BLaER1 treated with 17β-estradiol and CSF1 and Interleukin-3, amounts not matched to agents 10 nM and 100 nM (cell line): ENCODE measurements around the gene INTS11.

ENCODE experiments used
- H3K27ac ChIP-seq, 11 experiments: shearing (Covaris generic); formaldehyde crosslinking; 2 replicates each; pipeline ENCODE4 v1.8.1; 2022
- H3K27me3 ChIP-seq, 11 experiments: shearing (Covaris generic); formaldehyde crosslinking; 2 replicates each; pipeline ENCODE4 v1.8.1; 2022
- H3K36me3 ChIP-seq, 11 experiments: shearing (Covaris generic); formaldehyde crosslinking; 2 replicates each; pipeline ENCODE4 v1.8.1; 2022
- H3K4me1 ChIP-seq, 10 experiments: shearing (Covaris generic); formaldehyde crosslinking; 2 replicates each; pipeline ENCODE4 v1.8.1; 2022
- H3K4me2 ChIP-seq, 11 experiments: shearing (Covaris generic); formaldehyde crosslinking; 2 replicates each; pipeline ENCODE4 v1.8.1; 2022
- H3K4me3 ChIP-seq, 10 experiments: shearing (Covaris generic); formaldehyde crosslinking; 2 replicates each; pipeline ENCODE4 v1.8.1; 2022
- H3K9ac ChIP-seq, 11 experiments: shearing (Covaris generic); formaldehyde crosslinking; 2 replicates each; pipeline ENCODE4 v1.8.1; 2022
- H3K9me3 ChIP-seq, 11 experiments: shearing (Covaris generic); formaldehyde crosslinking; replicated peaks in 1 of 11; 2 replicates each; pipeline ENCODE4 v1.8.1; 2022
- H4K20me1 ChIP-seq, 11 experiments: shearing (Covaris generic); formaldehyde crosslinking; 2 replicates each; pipeline ENCODE4 v1.8.1; 2022
- Cebpa-rat ChIP-seq, 11 experiments: shearing (Covaris generic); IDR thresholded peaks; 2 replicates each; pipeline ENCODE4 v1.8.1; 2022

Gene INTS11

GRCh38 chr1:1347663-1348419, 23.4 kb upstream of the INTS11 start:
- no peak for TF ChIP-seq Cebpa-rat (IDR thresholded peaks at IDR 0.05)
- H3K4me1 ChIP-seq = peaks cover 51 to 74% (median 73%) of the 10 kb centered on the region in 10 experiments
- H3K27me3 ChIP-seq = peaks cover 7 to 16% (median 15%) of the 10 kb centered on the region in 11 experiments
- H3K36me3 ChIP-seq = no peaks in the 10 kb centered on the region
- peak overlapping the region; percentile 85 to 97 (median 94) for H3K9ac ChIP-seq
- H3K9me3 ChIP-seq = no peaks in the 10 kb centered on the region
- peak overlapping the region; percentile 79 to 95 (median 88) for H3K4me3 ChIP-seq
- peaks cover 49 to 74% (median 73%) of the 10 kb centered on the region in 11 experiments; a peak in 21 of 22 replicates for H4K20me1 ChIP-seq
- peak overlapping the region in 10 of 11 experiments; percentile 63 to 95 (median 88); a peak in 12 of 22 replicates for H3K27ac ChIP-seq
- H3K4me2 ChIP-seq = peak overlapping the region; percentile 94 to 100 (median 100)

- no peak for TF ChIP-seq Cebpa-rat (IDR thresholded peaks at IDR 0.05)
- H4K20me1 ChIP-seq = peaks cover 55 to 74% (median 74%) of the 10 kb centered on the region in 11 experiments; a peak in 21 of 22 replicates
- no peaks in the 10 kb centered on the region for H3K9me3 ChIP-seq
- no peak overlapping the region for H3K27ac ChIP-seq
- peak overlapping the region in 9 of 10 experiments; percentile 79 to 95 (median 88); a peak in 17 of 20 replicates for H3K4me3 ChIP-seq
- peaks cover 0 to 1% (median 0%) of the 10 kb centered on the region in 11 experiments; a peak in 3 of 22 replicates for H3K36me3 ChIP-seq
- peak overlapping the region; percentile 94 to 100 (median 100) for H3K4me2 ChIP-seq
- H3K9ac ChIP-seq = peak overlapping the region in 10 of 11 experiments; percentile 85 to 97 (median 94); a peak in 19 of 22 replicates
- H3K27me3 ChIP-seq = peaks cover under 1 to 8% (median 8%) of the 10 kb centered on the region in 11 experiments
- H3K4me1 ChIP-seq = peaks cover 58 to 74% (median 73%) of the 10 kb centered on the region in 10 experiments
Observed at GRCh38 chr1:1347026-1347595, 22.7 kb upstream of the INTS11 start.

- Histone ChIP-seq H3K9ac (peak overlapping the region in 8 of 11 experiments; percentile 22 to 97 (median 94); a peak in 10 of 22 replicates), H3K9me3 (no peaks in the 10 kb centered on the region), H3K4me2 (peak overlapping the region; percentile 94 to 100 (median 100); a peak in 21 of 22 replicates), H3K27me3 (peaks cover 0 to 2% (median 1%) of the 10 kb centered on the region in 11 experiments; a peak in 9 of 22 replicates), H3K4me1 (peaks cover 58 to 71% (median 68%) of the 10 kb centered on the region in 10 experiments), H3K36me3 (peaks cover 0 to 7% (median 5%) of the 10 kb centered on the region in 11 experiments; a peak in 12 of 22 replicates), H4K20me1 (peaks cover 61 to 74% (median 74%) of the 10 kb centered on the region in 11 experiments; a peak in 21 of 22 replicates), H3K4me3 (no peak overlapping the region), H3K27ac (no peak overlapping the region)
- TF ChIP-seq Cebpa-rat (IDR thresholded peaks at IDR 0.05) = no peak
Observed at GRCh38 chr1:1346501-1346890, 22.0 kb upstream of the INTS11 start.

GRCh38 chr1:1345860-1346500, 21.5 kb upstream of the INTS11 start:
- H3K27me3 ChIP-seq = no peaks in the 10 kb centered on the region
- H4K20me1 ChIP-seq = peaks cover 65 to 78% (median 75%) of the 10 kb centered on the region in 11 experiments; a peak in 21 of 22 replicates
- TF ChIP-seq Cebpa-rat (IDR thresholded peaks at IDR 0.05) = no peak
- H3K9me3 ChIP-seq = no peaks in the 10 kb centered on the region
- H3K4me1 ChIP-seq = peaks cover 56 to 68% (median 66%) of the 10 kb centered on the region in 10 experiments
- peak overlapping the region in 1 of 11 experiments; percentile 31; a peak in 2 of 22 replicates for H3K27ac ChIP-seq
- no peak overlapping the region; a peak in 1 of 20 replicates for H3K4me3 ChIP-seq
- peak overlapping the region in 10 of 11 experiments; percentile 22 to 97 (median 68); a peak in 11 of 22 replicates for H3K9ac ChIP-seq
- H3K36me3 ChIP-seq = peaks cover 0 to 13% (median 11%) of the 10 kb centered on the region in 11 experiments; a peak in 13 of 22 replicates
- H3K4me2 ChIP-seq = peak overlapping the region; percentile 9 to 100 (median 99); a peak in 21 of 22 replicates

GRCh38 chr1:1345384-1345783, 20.9 kb upstream of the INTS11 start:
- no peaks in the 10 kb centered on the region for H3K9me3 ChIP-seq
- no peak overlapping the region; a peak in 1 of 20 replicates for H3K4me3 ChIP-seq
- H3K9ac ChIP-seq = peak overlapping the region in 10 of 11 experiments; percentile 22 to 97 (median 40); a peak in 16 of 22 replicates
- peak overlapping the region in 5 of 11 experiments; percentile 6 to 31 (median 25); a peak in 5 of 22 replicates for H3K27ac ChIP-seq
- H3K27me3 ChIP-seq = no peaks in the 10 kb centered on the region
- peaks cover 56 to 68% (median 66%) of the 10 kb centered on the region in 10 experiments for H3K4me1 ChIP-seq
- peak overlapping the region; percentile 9 to 100 (median 99); a peak in 21 of 22 replicates for H3K4me2 ChIP-seq
- TF ChIP-seq Cebpa-rat (IDR thresholded peaks at IDR 0.05) = no peak
- H4K20me1 ChIP-seq = peaks cover 66 to 84% (median 81%) of the 10 kb centered on the region in 11 experiments; a peak in 21 of 22 replicates
- peaks cover 0 to 19% (median 17%) of the 10 kb centered on the region in 11 experiments; a peak in 15 of 22 replicates for H3K36me3 ChIP-seq

GRCh38 chr1:1344655-1345361, 20.3 kb upstream of the INTS11 start:
- peaks cover 0 to 23% (median 20%) of the 10 kb centered on the region in 11 experiments; a peak in 15 of 22 replicates for H3K36me3 ChIP-seq
- no peak for TF ChIP-seq Cebpa-rat (IDR thresholded peaks at IDR 0.05)
- H3K9me3 ChIP-seq = no peaks in the 10 kb centered on the region
- H3K4me2 ChIP-seq = peak overlapping the region; percentile 9 to 100 (median 99); a peak in 19 of 22 replicates
- no peak overlapping the region for H3K4me3 ChIP-seq
- H3K27me3 ChIP-seq = no peaks in the 10 kb centered on the region
- peak overlapping the region in 10 of 11 experiments; percentile 22 to 97 (median 40); a peak in 15 of 22 replicates for H3K9ac ChIP-seq
- peaks cover 56 to 68% (median 66%) of the 10 kb centered on the region in 10 experiments for H3K4me1 ChIP-seq
- peak overlapping the region in 6 of 11 experiments; percentile 6 to 31 (median 22); a peak in 6 of 22 replicates for H3K27ac ChIP-seq
- peaks cover 66 to 89% (median 83%) of the 10 kb centered on the region in 11 experiments; a peak in 21 of 22 replicates for H4K20me1 ChIP-seq

GRCh38 chr1:1343811-1344421, 19.5 kb upstream of the INTS11 start:
- Histone ChIP-seq H3K9me3 (no peaks in the 10 kb centered on the region), H3K4me3 (no peak overlapping the region), H3K36me3 (peaks cover 0 to 31% (median 23%) of the 10 kb centered on the region in 11 experiments; a peak in 17 of 22 replicates), H4K20me1 (peaks cover 66 to 90% (median 83%) of the 10 kb centered on the region in 11 experiments; a peak in 21 of 22 replicates), H3K4me1 (peaks cover 56 to 68% (median 66%) of the 10 kb centered on the region in 10 experiments), H3K4me2 (peak overlapping the region; percentile 9 to 100 (median 99); a peak in 15 of 22 replicates), H3K27me3 (no peaks in the 10 kb centered on the region), H3K27ac (peak overlapping the region in 3 of 11 experiments; percentile 17 to 28 (median 20); a peak in 5 of 22 replicates), H3K9ac (peak overlapping the region in 8 of 11 experiments; percentile 24 to 93 (median 54); a peak in 10 of 22 replicates)
- no peak for TF ChIP-seq Cebpa-rat (IDR thresholded peaks at IDR 0.05)
